Uterus (tissue), 4 donors: ENCODE data around the gene PTPRF. TPM values are rescaled to one million over a fixed set of nuclear protein-coding genes. Genes with fewer than 3 reads are reported as not detected.

Source experiments
- DNase-seq, 2 donors: peaks; one replicate each; pipeline ENCODE4 v3.0.0-alpha.2; 2019 to 2020
- H3K27ac ChIP-seq, 2 donors: fragments of 200-600 bp; sonication (generic); 1 replicate in 1 of 2; 2 replicates in 1 of 2; pipeline ENCODE4 v1.5.1; 2016 to 2018
- H3K27me3 ChIP-seq, 2 donors: fragments of 200-600 bp; sonication (generic); one replicate each; pipeline ENCODE4 v1.5.1; 2018 to 2019; ENCODE audit warnings: control low read depth in 1 of 2
- H3K36me3 ChIP-seq, 2 donors: fragments of 200-600 bp; sonication (generic); one replicate each; pipeline ENCODE4 v1.5.1; 2019; ENCODE audit warnings: control low read depth in 1 of 2
- H3K4me1 ChIP-seq, 2 donors: fragments of 200-600 bp; sonication (generic); one replicate each; pipeline ENCODE4 v1.5.1; 2018 to 2019; ENCODE audit warnings: control low read depth in 1 of 2
- H3K4me3 ChIP-seq, 2 donors: fragments of 200-600 bp; sonication (generic); 1 replicate in 1 of 2; 2 replicates in 1 of 2; pipeline ENCODE4 v1.5.1; 2018 to 2019; ENCODE audit warnings: mild to moderate bottlenecking in 1 of 2
- H3K9me3 ChIP-seq, 2 donors: fragments of 200-600 bp; sonication (generic); one replicate each; pipeline ENCODE4 v1.5.1; 2019; ENCODE audit warnings: control low read depth in 1 of 2
- POLR2A ChIP-seq, 2 donors: fragments of 450-650 bp; IDR thresholded peaks; one replicate each; pipeline ENCODE4 v1.6.1; 2016; ENCODE audit warnings: antibody characterized with exemption in 2 of 2, mild to moderate bottlenecking in 1 of 2, moderate library complexity in 1 of 2
- intact Hi-C: fragments of 100-400 bp; cut with DNase I; formaldehyde crosslinking; loops from one replicate; pipeline ENCODE4 v1.15.1; 2023; ENCODE audit warnings: low total_unique reads
- total RNA-seq, 4 donors: library from RNA; depleted of rRNA in 3 of 4; stranded (reverse); fragments of >200 nt in 3 of 4; gene quantifications; one replicate each; pipeline versions ENCODE4 v1.1.0 to v1.2.4, GENCODE V29; 2014 to 2023
- TF ChIP-seq, protein P1 (sequence below), 4 experiments: fragments of 200-600 bp in 2 of 4; fragments of 450-650 bp in 2 of 4; sonication (generic) in 2 of 4; IDR thresholded peaks; one replicate each; pipeline ENCODE4 v1.5.1; 2016 to 2019; ENCODE audit warnings: antibody characterized with exemption in 4 of 4, mild to moderate bottlenecking in 2 of 4, moderate library complexity in 1 of 4
- donor health status: DM: yes; HTN: yes; CAD: no.

PTPRF gene
- total RNA-seq, 4 donors from 2014 or later: 24.7 to 172 (median 124) TPM

DNA sequence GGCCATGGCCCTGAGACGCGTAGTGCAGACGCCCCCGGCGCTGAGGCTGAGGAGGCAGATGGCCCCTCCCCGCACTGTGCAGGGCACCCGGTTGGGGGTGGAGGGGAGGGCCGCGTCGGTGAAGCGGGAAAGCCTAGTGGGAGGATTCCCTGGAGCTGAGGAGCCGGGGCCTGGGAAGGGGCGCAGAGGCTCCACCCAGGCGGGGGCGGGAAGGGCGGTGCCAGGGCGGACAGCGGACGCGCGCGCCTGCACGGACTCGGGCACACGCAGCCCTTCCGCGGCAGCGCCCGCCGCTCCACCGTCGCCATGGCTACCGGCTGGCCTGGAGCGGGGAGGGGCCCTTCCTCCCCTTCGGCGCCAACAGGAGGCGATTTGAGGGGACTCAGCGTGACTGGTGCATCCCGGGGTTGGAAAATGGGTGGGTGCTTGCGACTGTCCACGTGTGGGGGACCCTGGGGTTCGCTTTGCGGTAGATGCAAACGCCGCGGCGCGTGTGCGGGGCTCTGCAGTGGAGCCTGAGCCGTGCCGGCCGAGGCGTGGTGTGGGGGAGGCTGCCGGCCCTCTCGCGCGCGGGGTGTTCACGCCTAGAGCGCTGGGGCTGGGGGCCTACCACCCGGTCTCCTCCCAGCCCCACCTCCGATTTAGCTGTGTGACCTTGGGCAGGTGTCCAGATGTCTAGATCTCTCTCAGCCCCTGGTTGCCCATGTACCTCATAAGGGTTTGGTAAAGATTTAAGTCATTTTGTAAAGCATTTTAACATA, 35.1 kb downstream of the PTPRF start:
- H3K36me3 ChIP-seq: no peaks in the 10 kb centered on the region
- peak; percentile 54 to 72 for DNase-seq

GRCh38 chr1:43566382-43567044, 35.8 kb downstream of the PTPRF start:
- Histone ChIP-seq H3K27ac (no peak overlapping the region), H3K36me3 (no peaks in the 10 kb centered on the region), H3K4me3 (no peak overlapping the region), H3K9me3 (no peaks in the 10 kb centered on the region), H3K27me3 (no peaks in the 10 kb centered on the region), H3K4me1 (peaks cover 8 to 17% of the 10 kb centered on the region in 2 donors)
- DNase-seq: no peak
- intact Hi-C loops: no loop called here
- TF ChIP-seq, protein P1, sequence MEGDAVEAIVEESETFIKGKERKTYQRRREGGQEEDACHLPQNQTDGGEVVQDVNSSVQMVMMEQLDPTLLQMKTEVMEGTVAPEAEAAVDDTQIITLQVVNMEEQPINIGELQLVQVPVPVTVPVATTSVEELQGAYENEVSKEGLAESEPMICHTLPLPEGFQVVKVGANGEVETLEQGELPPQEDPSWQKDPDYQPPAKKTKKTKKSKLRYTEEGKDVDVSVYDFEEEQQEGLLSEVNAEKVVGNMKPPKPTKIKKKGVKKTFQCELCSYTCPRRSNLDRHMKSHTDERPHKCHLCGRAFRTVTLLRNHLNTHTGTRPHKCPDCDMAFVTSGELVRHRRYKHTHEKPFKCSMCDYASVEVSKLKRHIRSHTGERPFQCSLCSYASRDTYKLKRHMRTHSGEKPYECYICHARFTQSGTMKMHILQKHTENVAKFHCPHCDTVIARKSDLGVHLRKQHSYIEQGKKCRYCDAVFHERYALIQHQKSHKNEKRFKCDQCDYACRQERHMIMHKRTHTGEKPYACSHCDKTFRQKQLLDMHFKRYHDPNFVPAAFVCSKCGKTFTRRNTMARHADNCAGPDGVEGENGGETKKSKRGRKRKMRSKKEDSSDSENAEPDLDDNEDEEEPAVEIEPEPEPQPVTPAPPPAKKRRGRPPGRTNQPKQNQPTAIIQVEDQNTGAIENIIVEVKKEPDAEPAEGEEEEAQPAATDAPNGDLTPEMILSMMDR (IDR thresholded peaks at IDR 0.05): no peak
- no peak for TF ChIP-seq POLR2A (IDR thresholded peaks at IDR 0.05)

More for the DNA sequence above, 35.1 kb downstream of the PTPRF start:
- Histone ChIP-seq H3K9me3 (no peaks in the 10 kb centered on the region), H3K4me3 (peak overlapping the region; percentile 21 to 42), H3K27ac (peak overlapping the region; percentile 82 to 83), H3K4me1 (peaks cover 8 to 17% of the 10 kb centered on the region in 2 donors), H3K27me3 (no peaks in the 10 kb centered on the region)
- no peak for TF ChIP-seq POLR2A (IDR thresholded peaks at IDR 0.05)
- TF ChIP-seq, protein P1 (IDR thresholded peaks at IDR 0.05): no peak
- intact Hi-C loops: no loop called here

DNA sequence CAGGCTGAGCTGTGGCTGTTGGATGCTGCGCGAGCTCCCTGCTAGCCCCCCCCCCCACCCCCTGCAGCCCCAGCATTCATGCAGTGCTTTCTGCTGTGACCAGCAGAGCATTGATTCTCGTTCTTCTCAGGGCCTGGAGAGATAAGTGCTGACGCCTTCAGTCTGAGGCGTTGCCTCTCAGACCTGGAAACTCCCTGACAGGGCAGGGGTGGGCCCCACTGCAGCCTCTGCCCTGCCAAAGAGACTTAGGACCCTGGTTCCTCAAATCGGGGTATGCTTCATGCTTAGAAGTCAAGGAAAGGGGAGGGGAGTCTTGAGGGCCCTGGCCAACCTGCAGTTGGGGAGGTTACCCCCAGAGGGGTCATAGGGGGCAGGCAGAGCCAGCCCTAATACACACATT, 38.5 kb downstream of the PTPRF start:
- DNase-seq: no peak
- Histone ChIP-seq H3K27me3 (no peaks in the 10 kb centered on the region), H3K27ac (no peak overlapping the region), H3K9me3 (no peaks in the 10 kb centered on the region), H3K36me3 (no peaks in the 10 kb centered on the region), H3K4me1 (peaks cover 8 to 10% of the 10 kb centered on the region in 2 donors), H3K4me3 (no peak overlapping the region)
- intact Hi-C loops: no loop called here
- TF ChIP-seq, protein P1 (IDR thresholded peaks at IDR 0.05): no peak
- no peak for TF ChIP-seq POLR2A (IDR thresholded peaks at IDR 0.05)

- peaks cover under 1 to 2% of the 10 kb centered on the region in 2 donors for H3K4me1 ChIP-seq
- TF ChIP-seq, protein P1 (IDR thresholded peaks at IDR 0.05): no peak
- TF ChIP-seq POLR2A (IDR thresholded peaks at IDR 0.05): no peak
- no peaks in the 10 kb centered on the region for H3K27me3 ChIP-seq
- intact Hi-C loops: no loop called here
- no peak overlapping the region for H3K4me3 ChIP-seq
- H3K9me3 ChIP-seq: no peaks in the 10 kb centered on the region
- H3K27ac ChIP-seq: no peak overlapping the region
- no peak for DNase-seq
- H3K36me3 ChIP-seq: no peaks in the 10 kb centered on the region
Observed at GRCh38 chr1:43570277-43570676, 39.6 kb downstream of the PTPRF start.

GRCh38 chr1:43570715-43571114, 40.0 kb downstream of the PTPRF start:
- intact Hi-C loops: no loop called here
- no peak overlapping the region for H3K27ac ChIP-seq
- no peaks in the 10 kb centered on the region for H3K4me1 ChIP-seq
- H3K27me3 ChIP-seq: no peaks in the 10 kb centered on the region
- DNase-seq: no peak
- TF ChIP-seq POLR2A (IDR thresholded peaks at IDR 0.05): no peak
- H3K36me3 ChIP-seq: no peaks in the 10 kb centered on the region
- no peak overlapping the region for H3K4me3 ChIP-seq
- no peaks in the 10 kb centered on the region for H3K9me3 ChIP-seq
